Amniotic stem cell (primary cell): ENCODE data around the gene INSIG2.

Source experiments
- DNase-seq: peaks from one replicate; lab custom pipeline; 2025; lab: John Stamatoyannopoulos, UW

INSIG2 gene

DNA sequence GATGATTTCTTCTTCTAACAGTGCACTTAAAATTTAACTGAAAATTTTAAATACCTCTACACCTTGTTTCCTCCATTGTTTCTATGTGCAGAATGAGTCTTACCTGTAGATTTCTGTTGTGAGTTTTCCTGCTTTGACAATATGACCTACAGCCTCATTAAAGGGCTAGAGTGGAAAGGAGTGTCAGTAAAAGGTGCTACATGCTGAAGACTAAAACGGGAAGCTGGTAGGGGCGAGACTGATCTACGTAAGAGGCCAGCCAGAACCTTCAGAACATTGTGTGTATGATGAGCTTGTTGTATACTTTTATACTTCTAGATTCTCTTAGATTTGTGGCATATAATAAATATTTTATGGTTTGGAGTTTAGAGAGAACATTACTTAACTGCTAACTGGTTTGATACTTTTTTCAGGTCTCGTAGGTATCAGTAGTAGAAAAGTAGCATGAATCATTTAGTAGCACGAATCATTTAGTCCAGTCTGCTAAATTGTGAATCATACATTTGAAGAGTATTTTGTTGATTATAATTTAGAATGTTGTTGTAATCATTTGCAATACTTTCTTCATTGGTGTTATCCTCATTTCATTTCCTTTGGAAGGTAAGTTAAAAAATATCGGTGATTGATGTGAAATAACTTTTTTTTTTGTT is 14.3 kb downstream of the INSIG2 start:
- DNase-seq, result no peak

DNA sequence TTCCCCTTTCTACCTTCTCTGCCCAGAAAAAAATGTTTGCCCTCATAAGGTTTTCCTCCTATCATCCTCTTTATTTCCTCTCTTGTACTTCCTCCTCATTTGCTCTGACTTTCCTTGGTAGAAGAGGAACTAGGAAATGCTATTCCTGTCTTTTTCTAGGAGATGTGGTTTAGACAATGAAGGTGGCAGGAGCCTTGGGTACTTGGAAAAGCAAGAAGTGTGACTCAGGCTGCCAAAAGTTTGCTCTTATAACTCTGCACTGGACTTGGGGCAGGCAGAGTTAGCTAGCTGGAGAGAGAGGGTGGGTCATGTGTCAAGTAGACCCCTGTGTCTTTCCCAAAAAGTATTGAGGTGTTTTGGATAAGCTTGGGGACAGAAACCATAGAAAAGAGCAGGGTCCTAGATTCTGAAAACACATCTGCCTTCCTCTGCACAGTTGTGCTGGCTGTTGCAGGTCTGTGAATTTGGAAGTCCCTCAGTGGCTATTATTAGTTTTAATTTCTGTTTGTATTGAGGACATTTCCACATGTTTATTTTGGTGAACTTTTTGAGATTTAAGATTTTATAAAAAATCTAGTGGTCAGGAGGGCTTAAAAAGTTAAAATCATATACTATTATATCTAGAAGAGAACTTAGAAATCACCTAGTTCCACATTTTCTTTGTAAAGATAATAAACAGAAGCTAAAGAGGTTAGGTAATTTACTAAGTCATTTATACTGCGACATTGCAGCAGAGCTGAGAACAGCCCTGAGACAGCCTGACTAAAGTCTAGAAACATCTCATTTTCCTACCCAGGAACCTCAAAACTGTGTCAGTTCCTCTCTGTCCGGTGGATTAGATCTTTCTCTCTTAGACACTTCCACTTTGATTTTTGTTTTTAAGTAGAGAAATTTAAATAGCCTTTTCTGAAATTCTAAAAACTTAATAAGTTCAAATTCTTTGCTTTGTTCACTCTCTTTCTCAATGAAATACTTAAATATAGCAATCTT is 16.0 kb downstream of the INSIG2 start:
- no peak for DNase-seq

DNA sequence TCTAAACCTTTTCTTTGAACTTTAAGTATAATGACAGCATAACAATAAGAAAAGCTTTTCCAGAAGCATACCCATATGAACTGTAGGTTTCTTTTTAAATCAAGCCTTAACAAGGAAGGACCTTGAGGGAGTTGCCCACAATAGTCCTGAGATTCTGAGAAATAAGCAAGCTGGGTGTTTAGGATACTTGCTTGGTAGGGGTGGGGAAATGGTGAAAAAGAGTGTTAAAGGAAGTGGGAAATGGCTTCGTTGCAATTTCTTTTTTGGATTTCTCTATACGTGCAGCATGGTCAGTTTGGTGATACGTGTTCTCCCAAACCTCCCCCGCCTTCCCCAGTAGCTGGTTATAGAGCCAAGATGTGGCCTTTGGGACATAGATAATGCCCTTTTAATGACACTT is 17.2 kb downstream of the INSIG2 start:
- DNase-seq, result no peak

DNA sequence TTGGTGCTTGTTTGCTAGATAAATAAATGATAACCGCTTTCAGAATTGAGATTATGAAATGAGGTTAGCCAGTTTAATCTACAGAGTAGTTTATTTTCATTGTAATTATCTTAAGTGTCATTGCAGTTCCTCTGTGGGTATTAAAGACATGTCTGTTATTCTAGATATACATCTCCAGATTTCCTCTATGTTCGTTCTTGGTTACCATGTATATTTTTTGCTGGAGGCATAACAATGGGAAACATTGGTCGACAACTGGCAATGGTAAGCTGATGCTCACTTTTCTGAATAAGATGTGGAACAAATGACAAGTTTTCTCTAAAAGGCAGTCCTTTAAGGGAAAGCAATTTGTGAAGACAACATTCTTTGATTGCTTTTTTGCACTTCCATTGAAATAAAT is 18.7 kb downstream of the INSIG2 start:
- no peak for DNase-seq

DNA sequence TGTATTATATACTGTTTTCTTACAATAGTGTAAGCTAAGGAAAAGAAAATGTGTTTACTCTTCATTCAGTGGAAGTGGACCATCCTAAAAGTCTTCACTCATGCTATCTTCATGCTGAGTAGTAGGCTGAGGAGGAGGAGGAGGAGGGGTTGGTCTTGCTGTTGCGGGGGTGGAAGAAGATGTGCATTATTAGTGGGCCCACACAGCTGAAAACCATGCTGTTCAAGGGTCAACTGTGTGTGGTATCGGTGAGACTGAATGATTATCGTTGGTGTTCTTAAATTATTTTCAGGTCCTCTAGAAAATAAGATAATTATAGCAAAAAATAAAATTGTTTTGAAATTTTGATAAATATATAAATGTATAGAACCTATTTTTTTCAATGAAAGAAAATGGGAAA is 22.0 kb downstream of the INSIG2 start:
- DNase-seq, result no peak

DNA sequence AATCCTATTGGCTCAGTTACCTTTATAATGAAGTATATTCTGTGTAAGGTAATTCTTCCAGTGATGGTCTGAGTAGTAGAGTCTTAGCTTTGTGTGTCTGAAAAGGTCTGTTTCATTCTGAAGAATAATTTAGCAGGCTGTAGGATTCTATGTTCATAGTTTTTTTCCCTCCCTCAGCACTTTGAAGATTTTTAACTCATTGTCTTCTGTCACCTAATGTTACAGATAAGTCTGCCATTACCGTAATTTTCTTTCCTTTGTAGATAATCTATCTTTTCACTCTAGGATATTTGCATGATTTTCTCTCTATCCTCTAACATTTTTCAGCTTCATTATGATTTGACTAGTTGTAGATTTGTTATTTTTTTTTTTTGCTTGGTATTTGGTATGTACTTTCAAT is 22.7 kb downstream of the INSIG2 start:
- no peak for DNase-seq

DNA sequence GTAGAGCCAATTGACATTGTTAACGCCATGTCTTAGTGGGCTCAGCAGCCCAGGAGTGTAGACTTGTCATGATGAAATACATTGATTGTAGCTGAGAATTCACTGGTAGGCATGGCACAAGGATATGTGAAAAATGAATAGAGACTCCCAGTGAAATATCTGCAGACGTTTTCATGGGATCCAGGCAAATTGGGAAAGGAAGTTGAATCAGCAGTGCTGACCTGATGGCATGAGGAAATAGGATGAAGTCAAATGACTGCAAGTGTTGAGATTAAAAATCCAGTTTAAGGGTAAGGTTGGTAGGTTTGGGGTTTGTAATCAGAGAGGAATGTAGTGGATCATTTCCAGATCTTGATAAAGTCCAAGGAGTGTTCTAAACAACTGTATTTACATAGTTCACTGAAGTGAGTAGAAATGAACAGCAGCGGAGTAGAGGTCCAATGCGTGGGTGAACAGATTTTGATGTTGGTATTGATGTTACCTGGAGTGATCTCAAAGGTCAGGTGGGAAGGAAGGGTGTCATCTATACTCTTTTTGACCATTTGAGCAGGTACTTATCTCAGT is 24.6 kb downstream of the INSIG2 start:
- DNase-seq, result no peak

DNA sequence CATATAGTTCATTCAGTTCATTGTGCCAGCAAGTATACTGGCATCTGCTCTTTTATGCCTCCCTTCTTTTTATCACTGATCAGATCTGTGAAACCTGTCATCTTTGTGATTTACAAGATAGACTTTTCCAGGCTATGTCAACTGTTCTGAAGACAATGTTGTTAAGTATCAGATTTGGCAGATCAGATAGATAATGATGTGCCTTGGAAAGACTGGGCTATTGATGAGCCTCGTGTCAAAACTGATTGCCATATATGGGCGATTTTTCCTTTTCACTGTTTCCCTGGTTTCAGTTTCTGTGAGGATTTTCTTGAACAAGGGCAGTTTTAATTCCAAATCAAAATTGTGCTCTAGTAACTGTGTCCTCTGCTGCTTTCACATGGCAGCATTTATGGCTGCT is 26.6 kb downstream of the INSIG2 start:
- no peak for DNase-seq

DNA sequence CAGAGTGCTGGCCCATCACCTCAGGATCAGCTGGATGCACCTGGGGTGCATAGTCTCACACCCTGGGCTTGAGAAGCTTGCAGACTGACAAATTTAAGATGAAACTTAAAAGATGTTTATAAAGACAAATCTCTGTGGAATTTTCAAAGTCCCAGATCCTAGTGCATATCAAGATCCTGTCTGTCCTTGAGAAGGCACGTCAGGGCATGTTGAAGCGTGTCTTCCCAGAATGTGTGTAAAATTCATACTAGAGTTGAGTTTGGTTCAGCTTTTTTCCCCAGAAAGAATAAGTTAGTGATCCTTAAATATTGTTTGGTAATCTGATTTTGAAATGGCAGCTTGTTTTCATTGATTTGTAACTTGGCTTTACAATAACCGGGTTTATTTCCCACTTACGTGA is 27.5 kb downstream of the INSIG2 start:
- DNase-seq, result no peak

DNA sequence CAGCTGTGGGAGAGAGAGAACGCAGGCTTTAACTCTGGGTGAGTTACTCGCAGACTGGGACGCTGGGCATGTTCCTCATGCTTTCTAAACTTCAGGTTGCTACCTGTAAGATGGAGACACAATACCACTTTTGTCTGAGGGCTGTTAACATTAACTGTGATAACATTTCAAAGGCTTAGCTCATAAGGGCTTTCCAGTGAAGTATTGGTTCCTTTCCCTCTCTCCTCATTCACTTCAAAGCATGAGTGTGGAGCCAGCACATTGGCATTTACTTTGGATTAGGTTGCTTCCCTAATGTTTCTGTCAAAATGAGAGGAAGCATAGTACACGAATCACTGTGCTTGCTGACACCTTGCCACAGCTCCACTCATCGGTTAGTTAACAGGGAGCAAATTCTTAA is 30.2 kb downstream of the INSIG2 start:
- DNase-seq, result no peak

DNA sequence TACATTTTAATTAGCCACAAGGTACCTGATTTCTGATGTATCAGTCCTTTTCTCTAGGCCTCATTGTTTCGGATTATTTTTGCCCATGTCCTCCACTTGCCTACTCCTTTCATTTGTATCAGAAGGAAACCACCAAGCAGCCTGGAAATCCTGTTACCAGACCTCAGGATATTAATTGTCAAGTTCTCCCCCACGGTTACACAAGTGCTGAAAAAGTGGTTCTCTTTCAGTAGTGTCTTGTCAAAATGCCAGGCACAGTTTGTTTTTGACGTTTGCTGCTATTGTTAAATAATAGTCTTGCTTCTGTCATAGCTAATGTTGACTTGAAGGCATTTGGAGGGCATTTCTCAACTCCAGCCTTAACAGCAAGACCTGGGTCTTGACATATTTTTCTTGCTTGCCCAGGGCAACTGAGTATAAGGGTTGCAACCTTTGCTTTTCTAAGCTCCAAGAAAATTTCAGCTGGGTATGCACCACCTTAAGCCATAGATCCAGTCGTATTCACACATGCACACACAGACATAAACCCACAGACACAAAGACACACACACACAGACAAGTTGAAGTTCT is 31.0 kb downstream of the INSIG2 start:
- DNase-seq, result no peak

DNA sequence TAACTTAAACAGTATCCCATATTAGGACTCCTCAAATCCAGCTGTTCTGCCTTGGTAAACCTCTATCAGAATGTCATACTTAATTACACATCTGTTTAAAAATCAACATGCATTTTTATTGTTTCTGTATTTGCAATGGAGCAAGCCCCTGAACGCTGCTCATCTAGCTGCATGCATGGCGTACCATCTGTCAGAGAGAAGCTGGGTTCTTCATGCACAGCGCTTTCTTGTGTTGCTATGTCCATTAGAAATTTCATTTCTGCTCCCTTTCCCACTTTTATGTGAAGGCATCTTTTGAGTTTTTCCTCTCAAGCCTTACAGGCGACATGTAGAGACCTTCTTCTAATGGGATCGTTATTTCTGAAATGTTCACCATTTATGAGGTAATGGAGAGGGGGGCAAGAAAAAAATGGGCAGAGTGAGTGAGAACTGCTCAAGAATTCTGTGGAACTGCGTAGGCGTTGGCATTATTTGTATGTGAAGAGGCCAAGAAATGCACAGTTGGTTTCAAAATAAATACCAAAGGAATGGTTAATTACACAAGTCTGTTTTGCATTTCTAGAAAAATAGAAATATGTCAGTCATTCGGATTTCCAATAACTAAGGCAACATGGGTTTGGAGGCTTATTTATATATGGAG is 31.6 kb downstream of the INSIG2 start:
- DNase-seq, result no peak

DNA sequence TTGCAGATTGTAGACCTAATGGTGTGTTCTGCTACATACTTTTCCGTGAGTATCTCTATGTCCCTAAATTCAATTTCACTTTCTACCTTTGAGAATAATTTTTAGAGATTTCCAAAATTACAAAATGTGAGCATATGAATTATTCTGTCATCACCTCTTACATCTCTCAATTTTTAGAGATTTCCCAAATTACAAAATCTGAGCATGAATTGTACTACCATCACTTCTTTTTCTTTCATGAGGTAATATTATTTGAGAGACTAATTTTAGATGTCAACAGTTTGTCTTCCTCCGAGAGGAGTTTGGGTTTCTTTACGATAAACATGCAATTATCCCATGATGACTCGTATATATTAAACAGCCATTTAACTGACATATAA is 32.1 kb downstream of the INSIG2 start:
- no peak for DNase-seq

DNA sequence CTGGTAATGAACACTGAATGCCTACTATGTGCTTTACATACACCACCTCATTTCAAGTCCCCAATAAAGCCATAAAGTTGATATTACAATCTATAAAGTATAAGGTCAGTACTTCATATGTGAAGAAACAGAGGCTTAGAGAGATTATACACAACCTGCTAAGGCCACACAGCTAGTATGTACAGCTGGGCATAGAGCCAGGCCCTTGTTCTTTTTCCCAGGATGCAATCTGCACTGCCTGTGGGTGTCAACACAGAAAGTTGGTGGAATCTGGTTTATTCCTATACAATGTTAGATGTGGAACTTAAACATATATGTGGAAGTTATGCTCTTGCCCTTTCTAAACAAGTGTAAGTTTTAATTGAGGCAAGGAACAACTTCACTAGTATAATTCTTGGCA is 32.8 kb downstream of the INSIG2 start:
- DNase-seq, result no peak

DNA sequence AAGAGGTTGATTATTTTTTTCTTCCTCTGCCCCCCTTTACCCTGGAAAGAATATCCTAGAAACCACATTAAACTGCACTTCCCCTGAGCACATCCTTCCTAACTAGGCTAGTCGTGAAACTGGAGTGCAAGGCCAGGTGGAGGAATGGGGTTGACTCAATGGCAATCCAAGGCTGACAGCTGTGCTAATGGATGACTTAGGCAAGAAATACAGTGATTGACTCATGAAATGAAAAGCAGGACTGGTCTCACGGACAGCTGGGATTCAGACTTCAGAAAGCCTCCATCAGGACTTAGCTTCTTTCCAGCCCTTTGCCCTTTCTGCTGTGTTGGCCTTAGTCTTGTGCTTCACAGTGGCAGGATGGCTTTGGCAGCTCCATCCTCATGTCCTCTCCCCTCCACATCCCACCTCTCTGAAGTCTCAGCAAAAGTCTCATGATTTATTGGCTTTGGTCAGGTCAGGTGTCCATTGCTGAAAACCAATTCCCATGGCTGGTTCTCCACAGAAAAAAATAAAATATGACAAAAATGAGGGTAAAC is 33.8 kb downstream of the INSIG2 start:
- no peak for DNase-seq

DNA sequence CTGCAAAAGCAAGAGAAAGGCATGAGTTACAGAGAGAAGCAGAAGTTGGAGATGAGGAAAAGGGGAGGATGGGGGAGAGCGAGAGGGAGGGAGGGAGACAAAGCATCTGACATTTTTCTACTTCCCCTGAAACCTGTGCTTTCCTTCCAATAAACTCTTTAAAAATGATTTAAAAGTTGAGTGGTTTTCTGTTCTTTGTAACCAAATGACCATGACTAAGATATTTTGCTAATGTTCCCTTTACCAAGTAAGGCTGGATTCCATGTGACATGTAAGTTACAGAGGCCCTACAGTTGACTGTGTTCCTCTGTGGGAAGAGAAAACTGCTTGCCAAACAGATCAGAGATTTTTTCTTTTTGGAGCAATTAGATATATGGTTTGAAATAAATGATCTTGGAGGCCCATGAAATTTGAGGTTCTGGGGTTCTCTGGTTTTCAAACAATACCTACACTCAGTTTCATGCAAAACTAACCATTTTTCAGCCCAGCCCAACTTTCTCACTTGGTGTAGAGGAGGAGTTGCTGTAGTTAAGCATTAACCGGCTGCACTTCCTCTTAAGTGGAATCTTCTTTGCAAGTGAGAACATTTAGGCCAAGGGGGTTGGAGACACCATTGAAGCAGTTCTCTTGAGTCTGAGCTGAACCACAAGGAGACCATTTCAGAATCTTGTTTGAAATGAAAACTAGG is 34.5 kb downstream of the INSIG2 start:
- no peak for DNase-seq

DNA sequence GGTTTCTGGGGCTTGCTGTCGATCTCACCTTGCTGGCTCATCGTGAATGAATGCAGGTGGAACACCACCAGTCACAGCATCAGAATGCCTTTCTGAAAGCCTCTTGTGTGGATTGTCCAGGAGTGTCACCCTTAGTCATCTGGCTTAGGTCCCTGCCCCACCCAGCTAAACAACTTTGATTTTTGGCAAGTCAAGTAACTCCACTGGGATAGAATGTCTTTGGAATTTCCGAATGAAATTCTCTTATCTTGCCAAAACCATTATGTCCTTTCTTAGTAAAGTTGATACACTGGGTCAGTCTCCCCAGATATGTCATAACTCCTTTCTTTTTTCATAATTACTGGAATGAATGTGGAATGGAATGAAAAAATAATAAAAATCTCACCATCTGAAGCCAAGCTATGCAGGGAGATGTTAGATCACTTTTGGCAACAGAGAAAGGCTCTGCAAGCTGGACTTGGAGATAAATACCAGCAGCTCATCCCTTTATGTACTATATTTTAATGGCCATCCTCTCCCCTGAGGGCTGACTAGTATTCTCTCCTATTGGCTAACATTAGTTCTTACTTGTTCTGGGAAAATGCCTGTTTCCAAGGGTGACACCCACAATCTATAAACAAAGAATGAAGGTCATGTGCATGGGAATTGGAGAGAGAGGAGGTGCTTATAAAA is 35.4 kb downstream of the INSIG2 start:
- DNase-seq, result no peak

DNA sequence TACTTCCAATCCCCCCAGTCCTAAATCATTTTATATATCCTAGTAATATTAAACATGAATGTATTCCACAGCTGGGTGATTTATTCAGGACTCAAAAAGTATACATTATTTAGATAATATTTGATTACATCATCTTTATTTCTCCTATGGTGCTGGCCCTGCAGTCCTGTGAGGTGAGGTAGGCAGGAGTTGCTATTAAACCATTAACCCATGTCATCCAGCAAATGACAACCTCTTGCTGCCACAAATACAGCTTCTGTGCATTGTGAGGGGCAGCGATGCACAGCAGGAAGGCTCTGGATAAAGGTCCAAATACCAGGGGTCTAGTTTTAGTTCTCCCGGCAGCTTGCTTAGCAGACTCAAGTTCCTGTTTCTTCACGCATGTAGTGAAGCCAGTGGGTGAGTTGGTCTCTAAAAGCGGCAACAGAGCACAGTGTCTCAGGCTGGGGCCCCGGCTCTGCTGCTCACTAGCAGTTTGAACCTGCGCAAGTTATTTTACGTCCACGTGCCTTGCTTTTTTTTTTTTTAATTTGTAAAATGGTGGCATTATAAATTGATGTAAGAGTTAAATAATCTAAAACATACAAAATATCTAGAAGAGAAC is 36.1 kb downstream of the INSIG2 start:
- no peak for DNase-seq

DNA sequence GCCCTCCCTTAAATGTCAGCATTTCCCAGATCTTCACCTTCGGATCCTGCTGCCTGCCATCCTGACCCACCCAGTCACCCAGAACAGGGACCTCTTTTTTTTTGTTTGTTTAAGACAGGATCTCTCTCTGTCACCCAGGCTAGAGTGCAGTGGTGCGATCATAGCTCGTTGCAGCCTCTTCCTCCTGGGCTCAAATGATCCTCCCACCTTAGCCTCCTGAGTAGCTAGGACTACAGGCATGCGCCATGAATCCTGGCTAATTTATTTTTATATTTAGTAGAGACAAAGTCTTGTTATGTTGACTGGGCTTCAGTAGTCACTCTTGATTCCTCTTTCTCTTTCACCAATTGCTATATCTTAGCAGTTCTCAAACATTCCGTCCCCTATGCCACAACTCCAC is 39.0 kb downstream of the INSIG2 start:
- no peak for DNase-seq

DNA sequence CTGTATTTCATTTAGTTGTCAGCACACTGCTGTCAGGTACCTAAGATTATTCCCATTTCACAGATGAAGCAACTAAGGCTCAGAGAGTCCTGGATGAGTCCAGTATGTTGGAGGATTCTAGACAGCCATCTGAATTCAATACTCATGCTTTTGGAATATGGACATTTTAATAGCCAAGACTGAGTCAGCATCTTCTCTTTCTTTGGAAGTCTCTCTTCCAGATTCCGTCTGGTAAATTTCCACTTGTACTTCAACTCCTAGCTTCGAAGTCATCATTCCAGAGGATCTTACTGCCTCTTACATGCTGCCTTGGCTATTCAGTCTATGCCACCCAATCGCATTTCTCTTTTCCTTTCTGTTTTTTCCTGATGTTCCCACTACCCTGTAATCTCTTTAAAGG is 40.6 kb downstream of the INSIG2 start:
- DNase-seq, result no peak

DNA sequence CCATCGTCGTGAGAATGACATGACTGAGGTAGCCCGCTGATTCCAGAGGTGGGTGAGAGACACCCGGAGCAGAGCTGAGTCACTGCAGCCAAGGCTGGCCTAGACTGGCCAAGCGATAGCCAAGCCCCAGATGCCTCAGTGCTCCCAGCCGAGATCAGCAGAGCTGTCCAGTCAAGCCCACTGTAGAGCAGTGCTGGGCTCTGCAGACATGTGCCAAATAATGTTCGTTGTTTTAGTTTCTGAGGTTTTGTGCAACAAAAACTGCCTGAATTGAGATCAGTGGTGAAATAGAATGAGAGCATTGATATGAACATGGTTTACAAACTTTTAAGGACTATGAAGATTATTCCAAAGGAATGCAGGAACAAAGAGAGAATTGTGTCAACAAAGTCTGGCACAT is 42.1 kb downstream of the INSIG2 start:
- no peak for DNase-seq
